GM06990 (cell line): ENCODE results near the gene MDM1.

Source experiments
- DNase-seq: peaks from one replicate; pipeline ENCODE4 v3.0.0-alpha.2; 2011; ENCODE audit not compliant: insufficient read length; ENCODE audit errors: extremely low read depth
- H3K27me3 ChIP-seq: replicated peaks from 2 replicates; pipeline ENCODE4 v1.6.0; 2011; ENCODE audit warnings: low read length; ENCODE audit not compliant: control insufficient read depth, insufficient read depth
- H3K36me3 ChIP-seq: 2 replicates; pipeline ENCODE4 v1.5.1; 2011; ENCODE audit warnings: low read length; ENCODE audit not compliant: control insufficient read depth, insufficient read depth
- H3K4me3 ChIP-seq: replicated peaks from 2 replicates; pipeline ENCODE4 v1.5.1; 2011; ENCODE audit warnings: low read depth, mild to moderate bottlenecking, control low read depth, low read length
- TF ChIP-seq, protein P1 (sequence below): IDR thresholded peaks from 2 replicates; pipeline ENCODE4 v1.5.1; 2011; ENCODE audit warnings: low read length, control low read depth, mild to moderate bottlenecking, inconsistent platforms; ENCODE audit not compliant: insufficient read depth, poor library complexity, severe bottlenecking

The MDM1 gene

DNA sequence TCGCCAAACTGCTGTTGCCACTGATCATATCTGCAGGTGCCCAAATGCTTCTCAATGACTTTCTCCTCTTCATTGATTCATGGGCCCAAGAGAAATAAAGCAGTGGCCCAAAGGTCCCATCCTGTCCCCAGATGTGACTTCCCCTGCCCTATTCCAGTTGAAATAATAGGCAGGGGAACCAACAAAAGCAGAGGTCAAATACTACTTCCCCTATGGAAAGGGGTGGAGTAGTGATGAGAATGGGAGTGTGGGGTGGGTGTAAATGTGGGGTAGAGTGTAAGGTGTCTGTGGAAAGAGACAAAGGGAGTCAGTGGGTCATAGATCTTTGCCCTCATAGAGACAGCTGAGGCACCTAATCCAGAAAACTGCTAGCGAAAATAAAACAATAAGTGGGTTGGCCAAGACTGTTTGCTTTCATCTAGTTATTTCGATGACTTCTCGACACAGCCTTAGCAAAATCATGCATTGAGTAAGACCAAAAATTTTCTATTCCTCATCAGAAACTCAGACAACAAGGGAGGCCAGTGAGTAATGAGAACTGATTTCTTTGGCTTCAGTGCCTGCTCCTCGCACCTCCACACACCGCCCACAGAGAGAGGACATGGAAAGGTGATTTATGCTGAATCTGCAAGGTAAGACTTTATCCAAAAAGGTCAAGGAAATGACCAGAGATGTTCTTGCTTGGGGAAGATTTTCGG, 67.9 kb downstream of the MDM1 start:
- H3K4me3 ChIP-seq, result no peak overlapping the region
- no peaks in the 10 kb centered on the region for H3K27me3 ChIP-seq
- DNase-seq, result no peak
- H3K36me3 ChIP-seq, result no peaks in the 10 kb centered on the region
- TF ChIP-seq, protein P1, sequence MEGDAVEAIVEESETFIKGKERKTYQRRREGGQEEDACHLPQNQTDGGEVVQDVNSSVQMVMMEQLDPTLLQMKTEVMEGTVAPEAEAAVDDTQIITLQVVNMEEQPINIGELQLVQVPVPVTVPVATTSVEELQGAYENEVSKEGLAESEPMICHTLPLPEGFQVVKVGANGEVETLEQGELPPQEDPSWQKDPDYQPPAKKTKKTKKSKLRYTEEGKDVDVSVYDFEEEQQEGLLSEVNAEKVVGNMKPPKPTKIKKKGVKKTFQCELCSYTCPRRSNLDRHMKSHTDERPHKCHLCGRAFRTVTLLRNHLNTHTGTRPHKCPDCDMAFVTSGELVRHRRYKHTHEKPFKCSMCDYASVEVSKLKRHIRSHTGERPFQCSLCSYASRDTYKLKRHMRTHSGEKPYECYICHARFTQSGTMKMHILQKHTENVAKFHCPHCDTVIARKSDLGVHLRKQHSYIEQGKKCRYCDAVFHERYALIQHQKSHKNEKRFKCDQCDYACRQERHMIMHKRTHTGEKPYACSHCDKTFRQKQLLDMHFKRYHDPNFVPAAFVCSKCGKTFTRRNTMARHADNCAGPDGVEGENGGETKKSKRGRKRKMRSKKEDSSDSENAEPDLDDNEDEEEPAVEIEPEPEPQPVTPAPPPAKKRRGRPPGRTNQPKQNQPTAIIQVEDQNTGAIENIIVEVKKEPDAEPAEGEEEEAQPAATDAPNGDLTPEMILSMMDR, result no peak

DNA sequence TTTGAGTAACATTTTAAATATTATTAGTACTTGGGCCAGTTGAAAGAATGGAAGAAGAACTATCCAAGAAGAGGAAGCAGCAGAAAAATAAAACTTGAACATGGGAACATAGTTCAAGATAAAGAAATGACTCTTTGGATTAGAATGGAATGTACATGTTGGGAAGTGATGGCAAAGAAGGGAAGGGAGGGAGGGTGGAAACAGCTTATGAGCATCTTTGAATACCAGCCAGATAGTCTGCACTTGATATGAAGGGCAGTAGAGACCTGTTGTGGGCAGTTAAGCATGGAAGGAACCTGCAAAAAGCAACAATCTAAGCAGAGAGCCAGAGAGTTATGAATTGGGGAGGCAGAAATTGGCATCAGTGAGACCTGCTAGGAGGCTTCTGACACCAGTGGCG, 68.8 kb downstream of the MDM1 start:
- no peaks in the 10 kb centered on the region for H3K27me3 ChIP-seq
- H3K36me3 ChIP-seq, result no peaks in the 10 kb centered on the region
- H3K4me3 ChIP-seq, result no peak overlapping the region
- TF ChIP-seq, protein P1, result no peak
- DNase-seq, result no peak

DNA sequence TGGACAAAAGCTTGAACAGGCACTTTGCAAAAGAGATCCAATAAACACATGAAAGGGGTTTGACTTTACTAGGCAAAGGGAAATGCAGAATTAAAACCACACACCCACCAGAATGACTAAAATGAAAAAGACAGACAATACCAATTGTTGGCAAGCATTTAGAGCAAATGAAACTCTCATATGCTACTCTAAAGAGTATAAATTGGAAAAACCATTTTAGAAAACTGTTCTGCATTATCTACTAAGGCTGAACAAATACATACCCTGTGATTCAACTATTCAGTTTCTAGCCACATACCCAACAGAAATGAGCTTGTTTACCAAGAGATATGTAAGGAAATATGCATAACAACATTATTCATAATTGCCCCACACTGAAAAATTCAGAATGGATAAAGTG, 70.3 kb downstream of the MDM1 start:
- Histone ChIP-seq H3K27me3 (no peaks in the 10 kb centered on the region), H3K4me3 (no peak overlapping the region), H3K36me3 (no peaks in the 10 kb centered on the region)
- TF ChIP-seq, protein P1, result no peak
- no peak for DNase-seq

DNA sequence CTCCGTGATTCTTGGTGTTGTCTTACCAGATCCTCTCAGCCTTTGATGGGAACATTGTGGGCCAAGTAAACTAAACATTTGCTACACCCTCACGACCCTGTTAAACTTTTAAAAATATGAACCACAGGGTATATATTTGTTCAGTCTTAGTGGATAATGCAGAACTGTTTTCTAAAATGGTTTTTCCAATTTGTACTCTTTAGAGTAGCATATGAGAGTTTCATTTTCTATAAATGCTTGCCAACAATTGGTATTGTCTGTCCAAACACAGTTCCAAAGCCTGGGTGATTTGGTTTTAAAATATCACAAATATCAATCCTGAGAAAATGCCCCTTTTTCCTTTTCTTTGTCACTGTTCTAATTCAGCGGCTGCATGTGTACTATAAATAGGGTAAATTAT, 72.0 kb downstream of the MDM1 start:
- TF ChIP-seq, protein P1, result no peak
- Histone ChIP-seq H3K27me3 (no peaks in the 10 kb centered on the region), H3K4me3 (no peak overlapping the region), H3K36me3 (no peaks in the 10 kb centered on the region)
- no peak for DNase-seq

DNA sequence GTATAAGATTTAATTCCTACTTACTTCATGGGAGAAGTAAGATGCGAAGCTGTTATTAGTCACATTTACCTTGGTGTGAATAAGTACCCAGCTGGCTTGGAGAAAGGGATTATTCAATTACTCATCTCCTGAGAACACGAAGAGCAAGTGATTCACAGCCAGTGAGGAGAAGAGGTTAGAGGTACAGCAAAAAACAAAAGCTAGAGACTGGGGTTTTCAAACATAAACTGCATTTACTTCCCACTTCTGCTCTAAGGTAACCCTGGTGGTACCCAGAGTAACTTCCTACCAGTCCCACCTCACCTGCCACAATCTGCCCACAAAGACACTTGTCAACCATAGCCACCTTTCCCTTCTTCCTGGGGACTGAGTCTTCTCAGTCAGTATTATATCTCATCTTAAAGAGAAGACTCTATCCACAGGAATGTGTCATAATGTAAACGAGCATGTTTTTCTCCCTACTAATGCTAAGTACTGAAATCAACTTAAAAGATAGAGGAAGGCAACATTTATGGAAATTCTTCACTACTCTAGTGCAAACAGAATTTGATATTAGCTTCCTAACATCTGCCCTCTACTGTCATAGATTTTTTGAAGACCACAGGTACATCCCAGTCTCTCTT, 72.7 kb downstream of the MDM1 start:
- DNase-seq, result no peak
- H3K36me3 ChIP-seq, result no peaks in the 10 kb centered on the region
- no peak overlapping the region for H3K4me3 ChIP-seq
- TF ChIP-seq, protein P1, result no peak
- H3K27me3 ChIP-seq, result no peaks in the 10 kb centered on the region
